Adrenal gland (tissue), 12 donors: Measurements from ENCODE around the gene ADAMTS6. TPM values are rescaled to one million over a fixed set of nuclear protein-coding genes. Genes with fewer than 3 reads are reported as not detected.

Experiments
- DNase-seq, 7 donors: peaks; one replicate each; pipeline ENCODE4 v3.0.0-alpha.2; 2019 to 2020
- H3K27ac ChIP-seq, 5 donors: fragments of 200-600 bp; sonication (generic) in 4 of 5; 1 replicate in 3 of 5; 2 replicates in 2 of 5; pipeline versions ENCODE4 v1.5.1 to v1.8.0; 2016 to 2020; ENCODE audit warnings: mild to moderate bottlenecking in 1 of 5
- H3K27me3 ChIP-seq: fragments of 200-600 bp; 2 replicates; pipeline ENCODE4 v1.8.0; 2021
- H3K36me3 ChIP-seq, 2 donors: fragments of 200-600 bp; replicated peaks in 1 of 2; 1 replicate in 1 of 2; 2 replicates in 1 of 2; pipeline versions ENCODE4 v1.5.1 to v1.8.0; 2018 to 2022
- H3K4me1 ChIP-seq, 2 donors: fragments of 200-600 bp; replicated peaks in 1 of 2; 1 replicate in 1 of 2; 2 replicates in 1 of 2; pipeline versions ENCODE4 v1.5.1 to v1.8.0; 2018 to 2021
- H3K4me3 ChIP-seq, 4 donors: fragments of 200-600 bp; sonication (generic) in 3 of 4; one replicate each; pipeline ENCODE4 v1.5.1; 2016 to 2018
- H3K9me3 ChIP-seq, 3 donors: fragments of 200-600 bp; sonication (generic) in 1 of 3; replicated peaks in 1 of 3; 1 replicate in 2 of 3; 2 replicates in 1 of 3; pipeline versions ENCODE4 v1.5.1 to v1.8.0; 2016 to 2021
- CTCF ChIP-seq, 6 experiments: fragments of 450-650 bp in 4 of 6; fragments of 200-600 bp in 2 of 6; sonication (generic) in 1 of 6; IDR thresholded peaks; 1 replicate in 5 of 6; 2 replicates in 1 of 6; pipeline versions ENCODE4 v1.5.1 to v1.8.0; 2016 to 2021; ENCODE audit warnings: antibody characterized with exemption in 6 of 6, mild to moderate bottlenecking in 2 of 6, moderate library complexity in 1 of 6
- POLR2A ChIP-seq, 2 donors: fragments of 450-650 bp; IDR thresholded peaks; one replicate each; pipeline ENCODE4 v1.6.1; 2017; ENCODE audit warnings: antibody characterized with exemption in 2 of 2, mild to moderate bottlenecking in 2 of 2, moderate library complexity in 1 of 2
- WGBS, 4 donors: extraction: QIAGEN DNeasy Blood & Tissue Kit in 2 of 4; methylation state at CpG; one replicate each; pipeline versions ENCODE4 v1.1.5 to v1.1.7; 2013 to 2017; 5-methylcytosine and 5-hydroxymethylcytosine counted together
- intact Hi-C, 2 donors: fragments of 100-400 bp; cut with DNase I; formaldehyde crosslinking; loops; one replicate each; pipeline versions ENCODE4 v1.14.1 to v1.15.0; 2022 to 2023
- polyA plus RNA-seq, 3 donors: library from polyadenylated mRNA; stranded (reverse); fragments of 200-250 nt in 2 of 3; fragments of 350-450 nt in 1 of 3; fragmentation: Illumina TruSeq in 1 of 3; extraction: RNeasy Lipid Tissue Mini Kit (QIAGEN cat#74804) in 1 of 3; gene quantifications; one replicate each; pipeline ENCODE4 v1.2.3, GENCODE V29; 2013 to 2014
- total RNA-seq, 9 donors: library from RNA; depleted of rRNA in 4 of 9; stranded (reverse); fragments of >200 nt in 4 of 9; fragments of 120-200 nt in 1 of 9; fragmentation: NEBNext Ultra II Directional in 1 of 9; extraction: Animal tissue kit (Norgen Biotek cat#: 25700) in 1 of 9; gene quantifications; one replicate each; pipeline versions ENCODE4 v1.1.0 to v1.2.4, GENCODE V29; 2013 to 2023
- donor health status: healthy with polysubstance abuse.
- donor health status: Bipolar disorder and iron deficiency.
- donor health status: DM: yes; HTN: yes; CAD: no.
- donor health status: DM: no; HTN: no; CAD: no.
- donor health status: DM: no; HTN: no; CAD: no.
- donor health status: DM: yes; HTN: yes; CAD: no.

Gene ADAMTS6
- total and polyA plus RNA-seq, 12 donors: 0.24 to 11.9 (median 0.89) TPM

GRCh38 chr5:65276178-65276890, 205.4 kb downstream of the ADAMTS6 start:
- Histone ChIP-seq H3K4me1 (no peaks in the 10 kb centered on the region), H3K4me3 (no peak overlapping the region), H3K27me3 (no peaks in the 10 kb centered on the region), H3K9me3 (no peaks in the 10 kb centered on the region), H3K36me3 (no peaks in the 10 kb centered on the region), H3K27ac (no peak overlapping the region)
- TF ChIP-seq POLR2A (IDR thresholded peaks at IDR 0.05) (no peak), CTCF (IDR thresholded peaks at IDR 0.05) (no peak)
- WGBS, 4 donors: 64 to 81% (median 71%) methylated on average over 1 of the region's 1 CpG
- DNase-seq: no peak
- intact Hi-C loops: no loop called here

GRCh38 chr5:65271906-65272305, 209.8 kb downstream of the ADAMTS6 start:
- H3K4me3 ChIP-seq: no peak overlapping the region
- TF ChIP-seq POLR2A (IDR thresholded peaks at IDR 0.05) (no peak), CTCF (IDR thresholded peaks at IDR 0.05) (no peak)
- no peak overlapping the region for H3K27ac ChIP-seq
- H3K36me3 ChIP-seq: no peaks in the 10 kb centered on the region
- H3K9me3 ChIP-seq: no peaks in the 10 kb centered on the region
- no peak for DNase-seq
- WGBS, 4 donors: 65 to 83% (median 74%) methylated on average over 1 of the region's 1 CpG
- no peaks in the 10 kb centered on the region for H3K4me1 ChIP-seq
- intact Hi-C loops: no loop called here
- H3K27me3 ChIP-seq: no peaks in the 10 kb centered on the region

- Histone ChIP-seq H3K27me3 (no peaks in the 10 kb centered on the region), H3K4me3 (no peak overlapping the region), H3K9me3 (no peaks in the 10 kb centered on the region), H3K36me3 (no peaks in the 10 kb centered on the region), H3K4me1 (no peaks in the 10 kb centered on the region), H3K27ac (no peak overlapping the region)
- TF ChIP-seq POLR2A (IDR thresholded peaks at IDR 0.05) (no peak), CTCF (IDR thresholded peaks at IDR 0.05) (no peak)
- WGBS, 4 donors: 72 to 81% (median 75%) methylated on average over 8 of the region's 8 CpGs
- intact Hi-C loops: no loop called here
- no peak for DNase-seq
These were observed 213.2 kb downstream of the ADAMTS6 start for GRCh38 chr5:65268525-65268924.

GRCh38 chr5:65264420-65264819, 217.3 kb downstream of the ADAMTS6 start:
- intact Hi-C loops: no loop called here
- H3K4me3 ChIP-seq: no peak overlapping the region
- H3K36me3 ChIP-seq: no peaks in the 10 kb centered on the region
- H3K27me3 ChIP-seq: no peaks in the 10 kb centered on the region
- DNase-seq: no peak
- no peaks in the 10 kb centered on the region for H3K9me3 ChIP-seq
- no peaks in the 10 kb centered on the region for H3K4me1 ChIP-seq
- WGBS, 4 donors: 21 to 51% (median 44%) methylated on average over 1 of the region's 1 CpG
- no peak overlapping the region for H3K27ac ChIP-seq
- TF ChIP-seq POLR2A (IDR thresholded peaks at IDR 0.05): no peak
- no peak for TF ChIP-seq CTCF (IDR thresholded peaks at IDR 0.05)
